H1 (cell line): Measurements from ENCODE around the gene MAP4K4. TPM values are rescaled to one million over a fixed set of nuclear protein-coding genes. Genes with fewer than 3 reads are reported as not detected.

ENCODE experiments used
- GTF2F1 ChIP-seq: IDR thresholded peaks from 2 replicates; pipeline ENCODE4 v1.6.1; 2012; ENCODE audit warnings: low read depth, low read length, improper control_type of control experiment, borderline replicate concordance
- SP1 ChIP-seq: IDR thresholded peaks from 2 replicates; pipeline ENCODE4 v1.6.1; 2011; ENCODE audit warnings: low read depth, low read length
- polyA plus RNA-seq, 7 experiments: library from polyadenylated mRNA; depleted of rRNA in 3 of 7; stranded (reverse) in 5 of 7; unstranded in 2 of 7; fragments of >200 nt in 5 of 7; fragments of 200-250 nt in 2 of 7; gene quantifications; 1 replicate in 5 of 7; 2 replicates in 1 of 7; 4 replicates in 1 of 7; pipeline versions ENCODE4 v1.2.1 to v1.2.3, GENCODE V29; 2011 to 2013; ENCODE audit warnings: missing spikeins in 2 of 7, mixed read lengths in 2 of 7
- total RNA-seq: library from RNA; stranded (reverse); fragmentation: NEBNext Ultra II Directional; extraction: Animal tissue kit (Norgen Biotek cat#: 25700); gene quantifications from 2 replicates; pipeline ENCODE4 v1.2.1, GENCODE V29; 2021

The MAP4K4 gene
- total and polyA plus RNA-seq, 2 of the 8 experiments (the other 6 are each of a cell fraction or from before 2014, with no cell fraction given) = 53.2 to 138 TPM

DNA sequence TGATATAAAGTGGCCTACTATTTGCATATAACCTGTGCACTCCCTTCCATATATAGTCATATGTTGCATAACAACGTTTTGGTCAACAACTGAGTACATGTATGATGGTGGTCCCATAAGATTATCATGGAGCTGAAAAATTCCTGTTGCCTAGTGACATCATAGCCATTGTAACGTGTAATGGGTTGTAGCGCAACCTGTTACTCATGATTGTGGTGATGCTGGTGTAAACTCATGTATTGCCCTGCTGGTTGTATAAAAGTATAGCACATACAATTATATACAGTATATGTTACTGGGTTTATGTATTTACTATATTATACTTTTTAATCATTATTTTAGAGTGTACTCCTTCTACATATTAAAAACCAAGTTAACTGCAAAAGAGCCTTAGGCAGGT lies 149.5 kb downstream of the MAP4K4 start (continued):
- TF ChIP-seq SP1 (no peak), GTF2F1 (no peak)
